HG03139 (cell line): ENCODE results near the gene CALY.
A peak's percentile ranks its signal among the peaks of the same experiment; 100 is the strongest.

Source experiments
- ATAC-seq: cut with Tn5 transposase; IDR thresholded peaks from one replicate; pipeline ENCODE4 v1.9.1; 2021; ENCODE audit not compliant: unreplicated experiment

CALY gene

DNA sequence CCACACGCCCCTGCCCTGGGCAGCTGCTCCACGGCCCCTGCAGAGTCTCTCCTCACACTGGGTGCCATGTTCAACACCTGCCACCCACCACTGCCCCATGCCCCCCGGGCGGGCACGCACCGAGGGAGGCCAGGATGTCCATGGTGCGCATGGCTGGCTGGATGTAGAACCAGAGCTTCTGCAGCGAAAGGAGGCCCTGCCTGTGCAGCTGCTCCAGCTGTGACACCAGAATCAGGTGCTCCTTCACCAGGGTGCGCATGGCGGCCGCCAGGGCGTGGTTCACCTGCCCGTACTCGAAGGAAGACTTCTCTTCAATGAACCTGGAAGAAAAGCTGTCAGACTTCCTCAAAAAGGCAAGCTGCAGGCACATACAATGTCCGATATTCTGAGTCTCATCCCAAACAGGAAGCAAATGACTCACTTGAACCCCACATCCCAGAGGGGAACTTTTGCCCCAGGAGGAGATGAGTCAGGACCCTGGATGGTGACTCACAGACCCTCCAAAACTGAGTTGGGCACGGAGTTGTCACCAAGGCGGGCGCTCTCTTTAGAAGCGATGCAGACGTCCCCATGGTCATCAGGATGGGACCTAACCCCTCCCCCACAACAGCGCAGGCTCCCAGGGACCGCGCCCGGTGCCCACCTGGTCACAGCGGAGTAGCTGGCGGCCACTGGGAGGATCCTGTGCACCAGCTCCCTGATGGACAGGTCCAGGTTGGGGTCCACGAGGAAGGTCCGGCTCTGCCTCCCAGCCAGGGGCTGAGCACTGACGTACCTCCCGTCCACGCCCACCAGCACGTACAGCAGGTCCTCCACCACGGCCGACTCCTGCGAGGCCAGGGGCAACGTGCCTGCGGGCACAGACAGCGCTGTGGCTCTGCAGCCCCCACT is 43.5 kb downstream of the CALY start:
- no peak for ATAC-seq

DNA sequence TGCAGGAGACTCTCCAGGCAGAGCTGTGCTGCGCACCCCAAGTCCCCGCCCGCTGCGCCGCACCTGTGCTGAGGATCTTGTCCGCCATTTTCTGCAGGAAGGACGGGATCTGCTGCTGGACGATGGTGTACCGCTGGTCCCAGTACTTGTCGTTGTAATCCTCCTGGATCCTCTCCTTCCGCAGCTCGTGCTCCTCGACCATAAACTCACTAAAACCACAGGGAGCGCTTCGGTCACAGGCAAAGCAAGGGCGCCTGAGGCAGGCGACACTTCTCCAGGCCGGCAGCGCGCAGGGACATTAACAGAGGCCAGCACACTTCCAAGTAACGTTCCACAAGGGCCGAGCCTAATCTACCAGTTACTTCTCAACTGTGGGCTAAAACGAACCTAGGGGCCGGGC is 46.9 kb downstream of the CALY start:
- ATAC-seq = no peak

DNA sequence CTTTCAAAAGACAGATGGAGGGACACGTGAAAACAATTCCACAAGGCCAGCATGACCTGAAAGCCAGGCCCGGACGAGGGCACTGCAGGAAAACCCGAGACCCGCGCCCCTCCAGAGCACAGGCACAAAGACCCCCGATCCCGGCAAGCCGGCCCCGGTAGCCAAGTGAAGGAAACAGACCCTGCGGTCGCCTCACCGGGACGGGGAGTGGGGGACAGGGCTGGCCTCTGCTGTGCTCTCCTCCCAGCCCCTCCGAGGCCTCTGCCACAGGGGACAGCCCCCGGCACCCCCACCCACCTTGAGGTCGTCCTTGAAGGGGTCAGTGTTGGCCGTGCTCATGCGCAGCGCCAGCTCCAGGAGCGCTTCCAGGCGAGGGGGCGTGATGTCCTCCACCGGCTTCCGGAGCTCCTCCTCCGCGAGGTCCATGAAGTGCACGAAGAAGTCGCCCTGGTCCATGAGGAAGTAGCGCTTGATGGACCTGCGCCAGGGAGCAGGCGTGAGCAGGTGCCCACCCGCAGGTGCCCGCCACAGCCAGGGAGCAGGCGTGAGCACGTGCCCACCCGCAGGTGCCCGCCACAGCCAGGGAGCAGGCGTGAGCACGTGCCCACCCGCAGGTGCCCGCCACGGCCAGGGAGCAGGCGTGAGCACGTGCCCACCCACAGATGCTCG is 48.7 kb downstream of the CALY start:
- no peak for ATAC-seq

DNA sequence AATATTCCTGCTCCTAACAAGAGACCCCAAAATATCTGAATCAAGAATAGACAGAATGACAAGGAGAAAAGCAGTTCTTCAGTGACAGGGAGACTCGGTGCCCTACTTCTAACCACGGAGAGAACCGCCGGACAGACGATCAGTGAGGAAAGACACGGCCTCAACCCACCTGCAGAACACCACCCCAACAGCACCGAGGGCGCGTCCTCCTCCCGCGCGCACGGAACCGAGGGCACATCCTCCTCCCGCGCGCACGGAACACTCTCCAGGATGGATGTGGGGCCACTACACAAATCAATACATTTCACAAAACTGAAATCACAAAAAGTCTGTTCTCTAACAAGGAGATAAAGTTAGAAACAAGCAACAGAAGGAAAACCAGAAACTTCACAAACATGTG is 50.3 kb downstream of the CALY start:
- ATAC-seq = no peak

DNA sequence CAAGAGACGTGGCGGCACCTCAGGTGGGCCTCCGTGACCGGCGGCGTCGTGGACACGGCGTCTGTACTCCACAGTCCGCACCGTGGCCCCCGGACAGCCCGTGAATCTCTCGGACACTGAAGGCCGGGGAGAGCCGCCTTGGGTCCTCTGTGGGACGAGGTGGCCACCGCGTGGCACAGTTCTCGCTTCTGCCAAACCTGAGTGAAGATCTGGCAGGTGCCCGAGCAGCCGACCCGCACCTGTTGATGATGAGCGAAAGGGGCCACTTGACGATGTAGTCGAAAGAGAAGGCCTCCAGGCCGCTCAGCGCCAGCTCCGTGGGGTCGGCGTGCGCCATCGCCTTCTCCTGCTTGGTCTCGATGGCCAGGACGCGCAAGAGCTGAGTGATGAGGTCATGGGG is 51.5 kb downstream of the CALY start:
- ATAC-seq = no peak

DNA sequence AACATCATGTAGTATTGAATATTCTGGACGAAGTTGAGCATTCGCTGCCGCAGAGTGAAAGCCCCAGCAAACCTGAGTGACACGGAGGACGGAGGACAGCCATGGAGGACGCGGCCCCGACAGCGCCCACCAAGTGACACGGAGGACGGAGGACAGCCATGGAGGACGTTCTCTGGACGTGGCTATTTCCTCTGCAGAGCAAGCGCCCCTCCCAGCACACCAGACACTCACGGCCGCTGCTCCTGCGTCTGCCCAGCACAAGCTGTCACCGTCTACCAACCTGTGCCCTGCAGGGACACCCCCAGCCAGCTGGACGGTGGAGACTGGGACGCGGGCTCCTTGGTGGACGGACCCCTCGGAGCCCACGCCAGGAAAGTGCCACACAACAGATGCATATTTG is 52.8 kb downstream of the CALY start:
- ATAC-seq = no peak

DNA sequence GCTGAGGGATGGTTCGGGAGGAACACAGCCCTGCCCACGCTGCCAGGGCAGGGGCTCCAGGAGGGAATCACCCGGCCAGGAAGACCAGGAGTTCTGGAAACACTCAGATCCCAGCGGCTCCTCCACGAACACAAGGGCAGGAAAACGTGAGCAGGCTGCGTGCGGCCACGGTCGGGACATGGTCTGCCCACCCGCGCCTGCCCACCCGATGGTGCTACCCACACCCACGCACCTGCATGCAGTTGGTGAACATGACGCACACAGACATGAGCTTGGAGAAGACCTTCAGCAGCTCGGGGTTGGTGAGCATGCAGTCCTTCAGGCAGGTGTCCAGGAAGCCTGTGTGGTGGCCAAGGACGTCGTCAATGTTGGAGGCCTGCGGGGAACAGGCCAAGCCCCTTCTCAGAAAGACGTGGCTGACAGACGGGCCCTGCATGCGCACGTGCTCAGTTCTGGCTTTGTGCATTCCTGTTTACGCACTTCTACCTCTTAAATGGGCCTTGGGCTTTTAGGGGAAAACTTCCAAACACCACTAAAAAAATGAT is 53.8 kb downstream of the CALY start:
- no peak for ATAC-seq

DNA sequence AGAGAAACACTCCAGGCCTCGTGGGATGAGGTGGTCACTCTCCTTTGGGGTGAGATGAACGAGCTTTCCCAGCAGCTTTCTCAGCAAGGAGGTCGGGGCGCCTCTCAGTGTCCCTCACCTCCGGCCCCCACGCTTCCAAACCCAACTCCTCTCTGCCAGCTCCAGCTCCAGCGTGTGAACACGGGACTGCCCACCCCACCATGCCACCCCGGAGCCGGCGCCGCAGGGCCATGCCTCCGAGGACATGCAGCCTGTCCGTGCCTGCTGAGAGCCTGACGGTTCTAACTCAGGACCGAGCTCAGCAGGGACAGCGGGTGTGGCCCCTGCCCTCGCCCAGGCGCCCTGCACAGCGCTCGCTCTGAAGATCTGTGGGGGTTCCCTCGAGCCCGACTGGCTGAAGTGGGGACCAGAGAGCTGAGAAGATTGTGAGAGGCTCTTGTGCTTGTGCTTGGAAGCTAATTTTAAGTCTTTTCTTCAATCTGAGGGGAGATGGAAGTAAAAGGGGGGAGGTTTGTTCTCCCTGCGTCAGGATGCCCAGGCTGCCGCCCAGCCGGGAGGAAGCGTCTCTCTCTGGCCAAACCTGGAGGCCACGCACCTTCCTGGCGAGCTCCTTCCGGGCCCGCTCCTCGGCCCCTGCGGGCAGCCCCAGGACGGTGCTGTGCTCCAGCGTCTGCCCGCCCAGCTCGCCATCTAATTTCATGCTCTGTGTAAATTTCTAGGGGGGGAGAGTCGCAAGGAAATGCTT is 54.9 kb downstream of the CALY start:
- no peak for ATAC-seq

DNA sequence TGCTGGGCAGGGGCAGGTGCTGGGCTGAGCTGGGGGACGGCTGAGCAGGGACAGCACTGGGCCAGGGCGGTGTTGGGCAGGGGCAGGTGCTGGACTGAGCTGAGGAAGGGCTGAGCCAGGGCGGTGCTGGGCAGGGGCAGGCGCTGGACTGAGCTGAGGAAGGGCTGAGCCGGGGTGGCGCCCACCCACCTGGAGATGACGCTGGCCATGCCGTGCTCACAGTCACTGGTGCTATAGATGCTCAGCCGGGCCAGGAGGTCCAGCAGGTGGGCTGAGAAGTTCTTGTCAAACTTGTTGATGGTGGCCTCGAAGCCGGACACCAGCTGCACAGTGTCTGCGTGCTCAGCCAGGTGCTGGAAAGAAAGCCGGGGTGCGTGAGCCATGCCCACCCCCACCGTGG is 55.6 kb downstream of the CALY start:
- ATAC-seq = no peak

DNA sequence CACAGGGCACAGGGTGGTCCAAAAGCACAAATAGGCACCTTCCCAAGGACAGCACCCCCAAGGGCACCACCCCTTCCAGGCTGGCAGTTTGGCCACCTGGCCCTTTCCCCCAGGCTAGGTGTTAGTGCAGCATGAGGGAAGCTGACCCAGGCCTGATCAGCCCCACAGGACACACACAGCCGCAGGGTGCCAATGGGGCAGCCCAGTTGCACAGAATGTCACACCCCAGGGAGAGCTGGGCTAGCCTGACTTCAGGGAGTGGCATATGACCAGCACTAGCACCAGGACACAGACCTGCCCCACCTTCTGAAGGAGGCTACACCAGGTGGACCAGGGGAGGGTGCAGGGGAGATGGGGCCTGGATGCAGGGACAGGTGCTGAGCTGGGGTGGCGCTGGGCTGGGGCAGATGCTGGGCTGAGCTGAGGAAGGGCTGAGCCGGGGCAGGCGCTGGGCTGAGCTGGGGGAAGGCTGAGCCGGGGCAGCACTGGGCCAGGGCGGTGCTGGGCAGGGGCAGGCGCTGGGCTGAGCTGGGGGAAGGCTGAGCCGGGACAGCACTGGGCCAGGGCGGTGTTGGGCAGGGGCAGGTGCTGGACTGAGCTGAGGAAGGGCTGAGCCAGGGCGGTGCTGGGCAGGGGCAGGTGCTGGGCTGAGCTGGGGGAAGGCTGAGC is 56.2 kb downstream of the CALY start:
- no peak for ATAC-seq

DNA sequence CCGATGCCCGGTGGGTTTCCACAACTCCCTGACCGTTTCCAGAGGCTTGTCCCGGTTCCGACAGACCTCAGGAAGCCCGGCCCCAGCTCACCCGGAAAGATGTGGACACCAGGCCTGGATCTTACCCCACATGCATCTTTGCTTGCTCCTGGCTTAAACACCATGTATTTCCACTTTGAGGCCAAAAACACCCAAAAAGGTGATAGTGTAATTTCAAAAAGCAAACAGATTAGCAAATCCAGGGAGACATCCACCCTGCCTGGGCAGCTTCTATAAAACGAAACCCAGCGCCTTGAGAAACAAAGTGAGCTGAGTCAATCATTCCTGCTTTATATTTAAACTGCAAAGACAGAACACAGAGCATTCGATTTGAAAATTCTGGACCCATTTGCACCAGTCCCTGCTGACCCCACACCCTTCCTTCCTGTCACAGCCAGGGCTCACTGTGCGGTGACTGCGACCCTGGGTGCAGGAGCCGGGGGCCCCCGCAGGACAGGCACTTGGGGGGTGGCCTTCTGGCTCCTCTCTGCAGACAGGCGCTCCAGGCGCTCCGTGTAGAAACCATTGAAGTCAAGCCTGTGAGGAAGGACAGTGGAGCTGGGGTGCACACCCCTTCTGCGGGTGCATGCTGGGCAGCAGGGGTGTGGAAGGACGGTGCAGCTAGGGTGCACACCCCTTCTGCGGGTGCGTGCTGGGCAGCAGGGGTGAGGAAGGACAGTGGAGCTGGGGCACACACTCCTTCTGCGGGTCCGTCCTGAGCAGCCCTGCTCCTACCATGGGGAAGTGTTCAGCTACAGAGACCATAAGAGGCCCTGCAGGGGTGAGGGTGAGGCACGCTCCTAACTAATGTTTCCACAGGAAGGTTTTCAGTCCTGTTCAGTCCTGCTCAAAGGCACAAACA is 57.1 kb downstream of the CALY start:
- ATAC-seq = no peak

DNA sequence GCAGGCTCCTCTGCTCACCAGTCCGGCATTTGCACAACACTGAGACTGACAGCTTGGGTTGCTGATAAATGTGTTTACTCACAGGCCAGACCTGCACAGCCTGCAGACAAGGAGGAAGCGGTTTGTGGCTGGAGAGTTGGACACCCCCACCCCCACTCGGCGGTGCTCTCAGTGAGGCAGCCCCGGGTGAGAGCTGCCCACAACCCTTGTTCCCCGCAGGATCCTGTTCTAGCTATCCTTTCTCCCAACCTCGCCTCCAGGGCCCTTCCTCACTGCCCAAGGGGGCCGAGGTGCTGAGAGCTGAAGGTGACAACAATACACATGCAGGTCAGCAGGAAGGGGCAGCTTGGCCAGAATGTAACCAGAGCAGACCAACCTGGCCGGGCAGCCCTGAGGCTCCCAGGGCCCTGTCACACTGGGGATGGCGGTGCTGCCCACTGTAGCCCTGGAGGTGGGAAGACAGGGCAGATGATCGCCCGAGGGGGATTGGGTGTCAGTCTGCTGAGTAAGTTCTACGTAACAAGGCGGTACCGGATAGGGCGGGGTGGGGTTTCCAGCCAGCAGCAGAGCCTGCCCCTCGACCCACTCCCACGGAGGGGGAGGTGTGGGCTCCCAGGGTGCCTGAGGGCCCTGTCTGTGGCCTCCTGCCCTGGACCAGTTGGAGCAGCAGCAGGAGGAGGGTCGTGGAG is 58.0 kb downstream of the CALY start:
- peak; percentile 45 for ATAC-seq

DNA sequence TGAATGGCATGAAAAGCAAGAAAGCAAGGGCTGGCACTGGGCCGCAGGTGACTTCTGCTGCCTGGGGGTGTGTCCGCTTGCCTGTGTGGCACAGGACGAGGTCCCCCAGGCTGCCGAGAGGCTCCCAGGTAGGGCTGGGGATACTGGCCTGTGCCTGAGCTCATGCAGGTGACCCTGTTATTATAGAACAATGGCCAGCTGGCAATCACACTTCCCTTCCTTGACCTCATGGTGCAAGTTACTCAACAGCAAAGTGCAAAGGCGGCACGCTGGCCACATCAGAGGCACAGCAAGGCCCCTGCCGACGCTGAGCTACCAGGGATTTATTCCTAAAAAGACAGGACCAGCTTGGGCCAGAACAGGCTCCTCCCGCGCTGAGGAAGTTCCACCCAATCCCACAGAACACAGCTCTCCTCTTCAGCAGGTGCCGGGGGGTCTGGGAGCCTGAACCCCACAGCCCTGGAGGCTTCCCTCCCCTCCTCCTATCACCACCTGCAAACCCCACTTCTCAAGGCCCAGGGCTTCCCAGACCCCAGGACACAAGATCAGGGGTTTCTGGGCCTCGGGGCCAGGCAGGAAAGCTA is 58.6 kb downstream of the CALY start:
- no peak for ATAC-seq

DNA sequence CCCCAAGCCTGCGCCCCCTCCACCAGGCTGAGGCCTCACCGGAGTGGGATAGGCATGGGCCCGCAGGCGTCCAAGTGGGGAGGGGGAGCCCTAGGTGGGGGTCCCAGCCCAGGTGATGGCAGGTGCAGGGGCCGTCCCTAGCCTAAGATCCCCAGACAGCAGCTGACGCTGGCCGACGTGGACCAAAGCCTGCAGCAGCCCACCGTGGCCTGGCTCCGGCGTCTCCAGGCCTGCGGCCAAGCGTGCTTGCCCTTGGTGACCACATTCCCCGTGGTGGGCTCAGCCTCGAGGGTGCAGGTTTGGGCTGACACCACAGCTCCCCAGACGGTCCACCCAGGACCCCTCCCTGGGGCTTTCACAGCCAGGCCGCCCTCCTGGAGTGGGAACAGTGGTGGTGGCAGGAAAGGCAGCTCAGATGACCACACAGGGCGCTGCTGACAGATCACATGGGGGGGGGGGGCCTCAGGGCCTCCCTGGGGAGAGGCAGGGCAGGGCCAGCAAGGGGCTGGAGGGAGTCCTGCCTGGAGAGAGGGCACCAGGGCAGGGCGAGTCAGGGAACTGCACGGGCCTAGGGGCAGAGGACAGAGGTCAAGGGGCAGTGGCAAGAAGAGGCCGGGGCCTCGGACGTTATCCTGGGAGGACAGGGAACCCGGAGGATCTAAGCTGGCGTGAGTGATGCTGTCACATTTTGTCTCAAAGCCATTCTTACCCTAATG is 59.3 kb downstream of the CALY start:
- ATAC-seq = no peak

DNA sequence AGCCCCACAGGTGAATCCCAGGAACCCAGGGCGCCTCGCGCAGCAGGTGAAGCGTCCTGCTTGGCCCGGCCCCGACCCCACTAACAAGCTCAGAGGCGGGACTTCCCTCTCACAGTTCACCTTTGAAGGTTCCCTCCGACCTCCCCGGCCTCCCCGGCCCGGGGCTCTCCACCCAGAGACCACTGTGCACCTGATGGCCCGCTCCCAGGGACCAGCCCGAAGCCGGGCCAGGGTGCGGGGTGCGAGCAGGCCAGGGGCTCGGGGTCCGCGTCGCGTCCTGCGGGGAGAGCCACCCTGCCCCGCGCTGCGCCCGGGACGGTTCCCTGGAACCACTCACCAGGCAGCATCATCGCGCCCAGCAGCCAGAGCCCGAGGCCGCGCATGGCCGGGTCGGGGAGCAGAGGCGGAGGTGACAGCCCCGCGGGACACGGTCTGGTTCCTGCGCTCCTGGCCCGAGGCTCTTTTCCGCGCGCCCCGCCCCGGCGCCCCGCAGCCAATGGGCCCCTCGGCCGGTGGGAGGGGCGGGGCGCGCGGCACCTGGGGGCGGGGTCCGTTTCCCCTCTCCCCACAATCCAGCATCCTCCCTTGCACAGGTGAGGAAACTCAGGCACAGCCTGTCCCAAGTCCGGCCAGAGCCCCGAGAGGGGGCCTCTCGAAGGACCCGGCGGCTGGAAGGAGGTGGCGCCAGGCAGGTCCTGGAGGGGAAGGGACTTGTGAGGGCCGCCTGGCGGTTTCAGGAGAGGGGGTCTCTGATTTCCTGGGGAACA is 60.1 kb downstream of the CALY start, which contains the start of gene ADAM8:
Gene ADAM8, minus strand, starts transcription at position 434 of the 767 bp plus-strand sequence. Its CDS starts 51 bp downstream, at position 383.
- ATAC-seq = peak; percentile 37

DNA sequence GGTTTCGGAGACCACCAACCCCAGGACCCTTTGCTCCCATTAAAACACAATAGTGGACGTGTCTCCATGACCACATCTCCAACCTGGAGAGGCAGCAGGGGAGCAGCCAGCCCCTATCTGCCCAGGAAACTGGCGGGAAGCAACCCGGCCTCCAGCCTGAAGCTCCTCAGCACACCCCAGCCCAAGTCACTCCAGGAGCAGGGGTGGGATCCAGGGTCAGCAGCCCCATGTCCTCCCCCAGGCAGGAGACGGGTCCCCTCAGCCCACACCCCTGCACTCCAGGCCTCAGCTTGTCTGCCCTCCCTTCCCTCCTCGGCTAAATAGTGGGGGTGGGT is 60.6 kb downstream of the CALY start:
- ATAC-seq = no peak

DNA sequence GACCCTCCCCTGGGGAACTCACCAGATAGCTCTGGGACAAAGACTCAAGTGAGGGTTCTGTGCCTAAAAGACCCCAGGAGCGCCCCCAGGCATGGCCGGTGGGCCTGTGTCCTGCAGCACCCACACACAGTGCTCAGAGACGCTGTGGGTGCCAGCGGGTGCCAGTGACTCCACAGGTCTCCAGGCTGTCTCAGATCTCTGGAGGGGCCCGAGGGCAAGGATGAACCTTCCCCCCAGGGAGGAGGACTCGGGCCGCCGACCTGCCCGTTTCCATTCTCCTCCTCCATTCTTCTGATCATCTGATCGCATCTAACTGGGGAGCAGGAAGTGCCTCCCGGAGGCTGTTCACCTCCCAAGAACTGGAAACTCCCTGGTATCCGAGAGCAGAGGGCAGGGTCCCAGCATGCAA is 61.0 kb downstream of the CALY start:
- peak; percentile 31 for ATAC-seq
